Upper lobe of left lung (tissue), 4 donors: ENCODE measurements around the gene KAT6B.

Experiments
- POLR2A ChIP-seq, 4 donors: fragments of 450-650 bp; IDR thresholded peaks; one replicate each; pipeline ENCODE4 v1.5.1; 2016 to 2017; ENCODE audit warnings: antibody characterized with exemption in 4 of 4, mild to moderate bottlenecking in 2 of 4
- TF ChIP-seq, protein P1 (sequence below), 6 experiments: fragments of 450-650 bp in 4 of 6; fragments of 200-600 bp in 2 of 6; sonication (generic) in 2 of 6; IDR thresholded peaks; one replicate each; pipeline ENCODE4 v1.5.1; 2016 to 2019; ENCODE audit warnings: antibody characterized with exemption in 6 of 6

DNA sequence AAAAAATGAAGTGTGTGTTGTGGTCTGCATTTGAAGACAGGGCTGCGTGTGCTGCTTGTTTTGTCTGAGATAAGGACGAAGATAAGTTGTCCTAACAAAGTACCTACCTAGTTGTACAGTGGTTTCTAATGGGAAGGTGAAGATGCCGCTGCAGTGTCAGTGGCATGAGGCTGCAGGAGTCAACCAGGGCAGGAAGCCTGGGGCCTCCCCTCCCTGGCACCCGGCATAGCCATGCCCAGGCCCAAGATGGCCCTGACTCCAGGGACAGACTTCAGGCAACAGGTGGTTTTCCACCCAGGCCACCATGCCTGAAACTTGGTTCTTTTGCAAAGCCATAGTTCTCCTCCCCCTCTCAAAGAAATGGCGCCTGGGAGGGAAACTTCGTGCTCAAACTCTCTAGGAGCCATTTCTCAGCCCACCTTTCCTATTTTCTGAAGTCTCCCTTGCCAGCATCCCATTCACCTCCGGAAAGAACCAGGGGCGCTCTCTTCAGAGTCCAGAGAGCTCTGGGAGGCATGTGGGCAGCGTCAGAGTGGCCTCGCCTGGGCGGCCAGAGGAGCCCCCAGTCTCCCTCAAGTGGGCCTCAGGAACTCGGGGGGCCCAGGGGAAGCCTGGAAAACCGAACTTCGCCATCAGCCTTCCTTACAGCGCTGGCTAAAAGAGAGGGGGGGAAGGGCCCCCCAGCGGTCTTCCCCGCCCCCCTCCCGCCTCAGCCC lies 2.1 kb upstream of the KAT6B start:
- TF ChIP-seq, protein P1, sequence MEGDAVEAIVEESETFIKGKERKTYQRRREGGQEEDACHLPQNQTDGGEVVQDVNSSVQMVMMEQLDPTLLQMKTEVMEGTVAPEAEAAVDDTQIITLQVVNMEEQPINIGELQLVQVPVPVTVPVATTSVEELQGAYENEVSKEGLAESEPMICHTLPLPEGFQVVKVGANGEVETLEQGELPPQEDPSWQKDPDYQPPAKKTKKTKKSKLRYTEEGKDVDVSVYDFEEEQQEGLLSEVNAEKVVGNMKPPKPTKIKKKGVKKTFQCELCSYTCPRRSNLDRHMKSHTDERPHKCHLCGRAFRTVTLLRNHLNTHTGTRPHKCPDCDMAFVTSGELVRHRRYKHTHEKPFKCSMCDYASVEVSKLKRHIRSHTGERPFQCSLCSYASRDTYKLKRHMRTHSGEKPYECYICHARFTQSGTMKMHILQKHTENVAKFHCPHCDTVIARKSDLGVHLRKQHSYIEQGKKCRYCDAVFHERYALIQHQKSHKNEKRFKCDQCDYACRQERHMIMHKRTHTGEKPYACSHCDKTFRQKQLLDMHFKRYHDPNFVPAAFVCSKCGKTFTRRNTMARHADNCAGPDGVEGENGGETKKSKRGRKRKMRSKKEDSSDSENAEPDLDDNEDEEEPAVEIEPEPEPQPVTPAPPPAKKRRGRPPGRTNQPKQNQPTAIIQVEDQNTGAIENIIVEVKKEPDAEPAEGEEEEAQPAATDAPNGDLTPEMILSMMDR (IDR thresholded peaks at IDR 0.05) = no peak
- no peak for TF ChIP-seq POLR2A (IDR thresholded peaks at IDR 0.05)
